HS-27A (cell line): ENCODE measurements around the gene LY9.
"Not testable (repeated sequence)": the region's sequence is repeated elsewhere in the genome, so short reads cannot be mapped to it uniquely, and the experiment has no call there.

Source experiments
- DNase-seq: peaks from one replicate; pipeline ENCODE4 v3.0.0-alpha.2; 2012; ENCODE audit warnings: low read depth, missing footprints

The LY9 gene

GRCh38 chr1:160865337-160865736 lies 69.4 kb downstream of the LY9 start:
- DNase-seq: no peak

GRCh38 chr1:160866001-160866694 lies 70.2 kb downstream of the LY9 start:
- no peak for DNase-seq

DNA sequence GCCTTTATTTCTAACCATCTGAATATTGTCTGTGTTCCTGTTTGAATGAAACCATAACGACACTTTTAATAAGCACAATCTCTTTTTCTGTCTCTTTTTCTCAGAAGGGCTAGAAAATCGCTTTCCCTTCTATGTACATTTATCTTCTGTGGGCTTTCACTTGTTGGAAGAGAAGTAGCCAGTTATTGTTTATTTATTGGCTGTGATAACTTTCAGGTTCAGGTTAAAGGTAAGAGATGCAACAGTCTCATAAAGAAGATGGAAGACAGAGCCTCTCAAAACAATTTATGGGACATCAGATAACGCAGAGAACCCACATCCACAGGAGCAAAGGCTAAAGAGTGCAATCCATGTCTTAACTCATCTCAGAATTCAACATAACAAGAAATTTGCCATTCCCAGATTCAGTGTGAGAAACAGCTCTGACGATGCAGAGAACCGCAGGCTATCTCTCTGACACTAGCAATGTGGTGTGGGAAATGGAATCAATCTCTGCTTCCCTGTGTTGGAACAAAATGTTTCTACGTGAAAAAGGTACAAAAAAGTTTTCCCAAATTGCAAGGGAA lies 70.8 kb downstream of the LY9 start:
- no peak for DNase-seq

DNA sequence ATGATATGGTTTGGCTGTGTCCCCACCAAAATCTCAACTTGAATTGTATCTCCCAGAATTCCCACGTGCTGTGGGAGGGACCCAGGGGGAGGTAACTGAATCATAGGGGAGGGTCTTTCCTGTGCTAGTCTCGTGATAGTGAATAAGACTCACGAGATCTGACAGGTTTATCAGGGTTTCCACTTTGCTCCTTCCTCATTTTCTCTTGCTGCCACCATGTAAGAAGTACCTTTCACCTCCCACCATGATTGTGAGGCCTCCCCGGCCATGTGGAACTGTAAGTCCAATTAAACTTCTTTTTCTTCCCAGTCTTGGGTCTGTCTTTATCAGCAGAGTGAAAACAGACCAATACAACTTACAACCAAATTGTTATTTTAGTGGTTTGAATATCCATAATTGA lies 71.7 kb downstream of the LY9 start:
- DNase-seq: not testable (repeated sequence)

GRCh38 chr1:160868141-160868540 lies 72.2 kb downstream of the LY9 start:
- DNase-seq: no peak

- DNase-seq: no peak
These were observed 79.0 kb downstream of the LY9 start for GRCh38 chr1:160874935-160875334.

DNA sequence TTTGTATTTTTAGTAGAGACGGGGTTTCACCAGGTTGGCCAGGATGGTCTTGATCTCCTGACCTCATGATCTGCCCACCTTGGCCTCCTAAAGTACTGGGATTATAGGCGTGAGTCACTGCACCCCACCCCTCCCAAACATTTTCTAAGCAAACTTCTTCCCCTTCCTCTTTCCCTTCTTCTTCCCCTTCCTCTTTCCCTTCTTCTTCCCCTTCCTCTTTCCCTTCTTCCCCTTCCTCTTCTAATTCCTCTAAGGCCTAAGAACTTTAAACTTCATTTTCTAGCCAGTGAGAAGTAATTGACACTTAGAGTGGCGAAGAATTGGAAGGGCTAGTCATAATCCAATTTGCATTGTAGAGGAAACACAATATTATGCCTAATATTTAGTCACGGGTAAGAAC lies 79.6 kb downstream of the LY9 start:
- DNase-seq: not testable (repeated sequence)

GRCh38 chr1:160876311-160876710 lies 80.3 kb downstream of the LY9 start:
- no peak for DNase-seq

- DNase-seq: no peak
These were observed 81.2 kb downstream of the LY9 start for GRCh38 chr1:160877221-160877620.
